ENCODE data around the gene CBFA2T3.
"Not testable (repeated sequence)": the region's sequence is repeated elsewhere in the genome, so short reads cannot be mapped to it uniquely, and the experiment has no call there.

CBFA2T3 gene

GRCh38 chr16:88977018-88977811, at the start of gene CBFA2T3:
TSS of gene CBFA2T3 (minus strand) at chr16:88977207. CDS start at chr16:88976807, 400 bp downstream.
- no peak for DNase-seq (ENCODE audit: low read depth in 2 of 2)

- peak; percentile 15 to 19 for DNase-seq (ENCODE audit: low read depth in 2 of 2)
Measured at GRCh38 chr16:89026121-89026612, 49.2 kb upstream of the CBFA2T3 start.

- no peak for DNase-seq (ENCODE audit: low read depth in 2 of 2)
Measured at GRCh38 chr16:89025636-89026035, 48.6 kb upstream of the CBFA2T3 start.

- no peak for DNase-seq (ENCODE audit: low read depth in 2 of 2)
Measured at GRCh38 chr16:89024546-89025060, 47.6 kb upstream of the CBFA2T3 start.

GRCh38 chr16:89023621-89024511, 46.9 kb upstream of the CBFA2T3 start:
- no peak for DNase-seq (ENCODE audit: low read depth in 2 of 2)

GRCh38 chr16:89023151-89023551, 46.1 kb upstream of the CBFA2T3 start:
- DNase-seq (ENCODE audit: low read depth in 2 of 2), result no peak

- no peak for DNase-seq (ENCODE audit: low read depth in 2 of 2)
Measured at GRCh38 chr16:89022051-89022836, 45.2 kb upstream of the CBFA2T3 start.

GRCh38 chr16:89020925-89021595, 44.1 kb upstream of the CBFA2T3 start:
- no peak for DNase-seq (ENCODE audit: low read depth in 2 of 2)

GRCh38 chr16:89020068-89020924, 43.3 kb upstream of the CBFA2T3 start:
- DNase-seq (ENCODE audit: low read depth in 2 of 2), result no peak

- no peak for DNase-seq (ENCODE audit: low read depth in 2 of 2)
Measured at GRCh38 chr16:89019511-89019910, 42.5 kb upstream of the CBFA2T3 start.

- DNase-seq (ENCODE audit: low read depth in 2 of 2), result no peak
Measured at GRCh38 chr16:89018282-89019158, 41.5 kb upstream of the CBFA2T3 start.

GRCh38 chr16:89017543-89018281, 40.7 kb upstream of the CBFA2T3 start:
- no peak for DNase-seq (ENCODE audit: low read depth in 2 of 2)

- not testable (repeated sequence) for DNase-seq (ENCODE audit: low read depth in 2 of 2)
Measured at GRCh38 chr16:89016561-89016960, 39.6 kb upstream of the CBFA2T3 start.

- DNase-seq (ENCODE audit: low read depth in 2 of 2), result no peak
Measured at GRCh38 chr16:89015271-89015859, 38.4 kb upstream of the CBFA2T3 start.

- DNase-seq (ENCODE audit: low read depth in 2 of 2), result no peak
Measured at GRCh38 chr16:89014403-89015230, 37.6 kb upstream of the CBFA2T3 start.

- no peak for DNase-seq (ENCODE audit: low read depth in 2 of 2)
Measured at GRCh38 chr16:89013692-89014402, 36.8 kb upstream of the CBFA2T3 start.

Data from activated CD8-positive, alpha-beta memory T cell treated with anti-CD3 and anti-CD28 coated beads for 4 hours (primary cell).